ENCODE measurements around the gene HEXB. TPM values are rescaled to one million over a fixed set of nuclear protein-coding genes. Genes with fewer than 3 reads are reported as not detected.

Gene HEXB
- total and polyA plus RNA-seq, 2 of the 8 experiments (the other 6 are each of a cell fraction or from before 2014, with no cell fraction given), result 39.7 to 69.2 TPM

- WGBS, 2 experiments (ENCODE audit: extremely low coverage in 1 of 2, insufficient coverage in 1 of 2, insufficient read length in 1 of 2, insufficient replicate concordance in 2 of 2, low coverage in 1 of 2, low lambda C conversion rate in 2 of 2, missing lambda C conversion rate in 1 of 2), result 96% methylated on average over 1 of the region's 1 CpG; no CpG with 5 or more reads in 1 of the 2 experiments
- no peak overlapping the region for H2BK15ac ChIP-seq (ENCODE audit: low read length)
- DNase-seq (ENCODE audit: low read depth in 1 of 2, low spot score in 2 of 2), result no peak
- H2BK120ac ChIP-seq (replicated peaks; ENCODE audit: low read depth, low read length), result no peak overlapping the region
- POLR2A ChIA-PET (ENCODE audit: partially characterized antibody), result no interaction called here
- no peak overlapping the region for H2AK5ac ChIP-seq (ENCODE audit: low read depth, low read length)
- H2BK5ac ChIP-seq (ENCODE audit: low read depth, low read length), result no peak overlapping the region
- H4K20me1 ChIP-seq (replicated peaks in 1 of 2; ENCODE audit: control insufficient read depth in 1 of 2, insufficient read depth in 2 of 2, low read length in 2 of 2), result no peaks in the 10 kb centered on the region
- H3K4me3 ChIP-seq (ENCODE audit: extremely low read depth in 1 of 4, insufficient read depth in 2 of 4, low read depth in 3 of 4, low read length in 4 of 4), result no peak overlapping the region
- no peak overlapping the region for H2AFZ ChIP-seq (ENCODE audit: low read length)
- no peaks in the 10 kb centered on the region for H3K79me2 ChIP-seq (ENCODE audit: control insufficient read depth in 1 of 2, insufficient read depth in 2 of 2, low read length in 2 of 2)
- H3K36me3 ChIP-seq (ENCODE audit: control insufficient read depth in 2 of 4, insufficient read depth in 4 of 4, low read length in 3 of 4), result peaks cover 2 to 32% (median 10%) of the 10 kb centered on the region in 4 experiments
- no peak overlapping the region for H3K18ac ChIP-seq (ENCODE audit: extremely low read depth, low read length)
- no peak overlapping the region for H4K91ac ChIP-seq (replicated peaks; ENCODE audit: insufficient read length, low read length)
- no peaks in the 10 kb centered on the region for H3K9me3 ChIP-seq (ENCODE audit: insufficient read depth in 2 of 2, low read depth in 1 of 2, low read length in 1 of 2)
- no peak overlapping the region for H3K14ac ChIP-seq (ENCODE audit: insufficient read length)
- no peak overlapping the region for H3K23ac ChIP-seq (ENCODE audit: insufficient read length)
- H3K4ac ChIP-seq (replicated peaks; ENCODE audit: insufficient read length, low read depth, low read length), result no peak overlapping the region
- TF ChIP-seq NANOG (IDR thresholded peaks at IDR 0.05; ENCODE audit: insufficient read depth, low read depth, low read length, poor library complexity, severe bottlenecking), result no peak
- TF ChIP-seq CHD1 (IDR thresholded peaks at IDR 0.05; ENCODE audit: low read depth, low read length), result no peak
- TF ChIP-seq, protein P1, sequence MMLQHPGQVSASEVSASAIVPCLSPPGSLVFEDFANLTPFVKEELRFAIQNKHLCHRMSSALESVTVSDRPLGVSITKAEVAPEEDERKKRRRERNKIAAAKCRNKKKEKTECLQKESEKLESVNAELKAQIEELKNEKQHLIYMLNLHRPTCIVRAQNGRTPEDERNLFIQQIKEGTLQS (IDR thresholded peaks at IDR 0.05; ENCODE audit: insufficient read depth, low read depth, low read length), result no peak
- no peak for TF ChIP-seq POLR2A (IDR thresholded peaks at IDR 0.05; ENCODE audit: control extremely low read depth in 1 of 2, low read depth in 2 of 2, low read length in 2 of 2)
- TF ChIP-seq, protein P2, sequence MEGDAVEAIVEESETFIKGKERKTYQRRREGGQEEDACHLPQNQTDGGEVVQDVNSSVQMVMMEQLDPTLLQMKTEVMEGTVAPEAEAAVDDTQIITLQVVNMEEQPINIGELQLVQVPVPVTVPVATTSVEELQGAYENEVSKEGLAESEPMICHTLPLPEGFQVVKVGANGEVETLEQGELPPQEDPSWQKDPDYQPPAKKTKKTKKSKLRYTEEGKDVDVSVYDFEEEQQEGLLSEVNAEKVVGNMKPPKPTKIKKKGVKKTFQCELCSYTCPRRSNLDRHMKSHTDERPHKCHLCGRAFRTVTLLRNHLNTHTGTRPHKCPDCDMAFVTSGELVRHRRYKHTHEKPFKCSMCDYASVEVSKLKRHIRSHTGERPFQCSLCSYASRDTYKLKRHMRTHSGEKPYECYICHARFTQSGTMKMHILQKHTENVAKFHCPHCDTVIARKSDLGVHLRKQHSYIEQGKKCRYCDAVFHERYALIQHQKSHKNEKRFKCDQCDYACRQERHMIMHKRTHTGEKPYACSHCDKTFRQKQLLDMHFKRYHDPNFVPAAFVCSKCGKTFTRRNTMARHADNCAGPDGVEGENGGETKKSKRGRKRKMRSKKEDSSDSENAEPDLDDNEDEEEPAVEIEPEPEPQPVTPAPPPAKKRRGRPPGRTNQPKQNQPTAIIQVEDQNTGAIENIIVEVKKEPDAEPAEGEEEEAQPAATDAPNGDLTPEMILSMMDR (IDR thresholded peaks at IDR 0.05; ENCODE audit: control extremely low read depth in 1 of 3, insufficient read depth in 1 of 3, low read depth in 1 of 3, low read length in 3 of 3), result no peak
- no peak for TF ChIP-seq KDM1A (IDR thresholded peaks at IDR 0.05; ENCODE audit: borderline replicate concordance, low read length)
- TF ChIP-seq JUN (IDR thresholded peaks at IDR 0.05; ENCODE audit: low read depth, low read length), result no peak
- TF ChIP-seq KDM4A (IDR thresholded peaks at IDR 0.05; ENCODE audit: low read depth, low read length, severe bottlenecking), result no peak
- TF ChIP-seq SIN3A (conservative IDR thresholded peaks at IDR 0.05 in 1 of 2, IDR thresholded peaks at IDR 0.05 in 1 of 2; ENCODE audit: low read depth in 1 of 2, low read length in 2 of 2), result no peak
- H4K8ac ChIP-seq (ENCODE audit: extremely low read depth, insufficient read depth, low read length), result no peak overlapping the region
- no peak overlapping the region for H4K5ac ChIP-seq (ENCODE audit: insufficient read length, low read depth, low read length)
- no peak overlapping the region for H3K4me2 ChIP-seq (ENCODE audit: insufficient read depth in 1 of 2, low read depth in 2 of 2, low read length in 2 of 2)
- no peaks in the 10 kb centered on the region for H3K23me2 ChIP-seq (ENCODE audit: low read depth, low read length)
- H3K27me3 ChIP-seq (replicated peaks in 1 of 4; ENCODE audit: control insufficient read depth in 3 of 4, extremely low read depth in 1 of 4, insufficient read depth in 3 of 4, low read length in 3 of 4), result no peaks in the 10 kb centered on the region
- H2BK12ac ChIP-seq (ENCODE audit: low read depth, low read length), result no peak overlapping the region
- CTCF ChIA-PET (ENCODE audit: partially characterized antibody), result interaction anchor here (0.8 to 1.6 kb wide), 5 partner anchors 8 to 815 kb away, joined by 3 to 4 read pairs (median 3); no protein-coding TSS in a partner anchor
- no peak overlapping the region for H3K56ac ChIP-seq (replicated peaks; ENCODE audit: insufficient read length, low read depth, low read length)
- H3K79me1 ChIP-seq (ENCODE audit: low read depth, low read length), result no peaks in the 10 kb centered on the region
- no peak overlapping the region for H3K27ac ChIP-seq (ENCODE audit: low read depth, low read length)
- no peak overlapping the region for H3K9ac ChIP-seq (replicated peaks in 1 of 4; ENCODE audit: extremely low read depth in 1 of 4, low read depth in 3 of 4, low read length in 3 of 4)
- no peak for FAIRE-seq
- no peak overlapping the region for H2BK20ac ChIP-seq (ENCODE audit: low read length)
- no peaks in the 10 kb centered on the region for H3K4me1 ChIP-seq (replicated peaks in 1 of 4; ENCODE audit: control insufficient read depth in 3 of 4, insufficient read depth in 4 of 4, low read length in 3 of 4)
Observed at GRCh38 chr5:74717596-74717995, 32.6 kb downstream of the HEXB start.
